HG02798 (cell line): ENCODE data around the gene SLK.

Source experiments
- ATAC-seq: cut with Tn5 transposase; IDR thresholded peaks from one replicate; pipeline ENCODE4 v1.9.1; 2021; ENCODE audit warnings: mild to moderate bottlenecking; ENCODE audit not compliant: unreplicated experiment, poor library complexity

SLK gene

GRCh38 chr10:103985726-103986125, 18.8 kb downstream of the SLK start:
- no peak for ATAC-seq

DNA sequence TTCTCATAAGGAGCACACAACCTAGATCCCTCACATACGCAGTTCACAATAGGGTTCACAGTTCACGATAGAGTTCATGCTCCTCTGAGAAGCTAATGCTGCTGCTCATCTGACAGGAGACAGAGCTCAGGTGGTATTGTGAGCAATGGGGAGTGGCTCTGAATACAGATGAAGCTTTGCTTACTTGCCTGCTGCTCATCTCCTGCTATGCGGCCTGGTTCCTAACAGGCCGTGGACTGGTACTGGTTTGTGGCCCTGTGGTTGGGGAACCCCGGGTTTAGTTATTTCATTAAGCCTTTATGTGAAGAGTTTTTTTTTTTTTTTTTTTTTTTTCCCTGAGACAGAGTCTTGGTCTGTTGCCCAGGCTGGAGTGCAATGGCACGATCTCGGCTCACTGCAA, 19.4 kb downstream of the SLK start:
- no peak for ATAC-seq

GRCh38 chr10:103990121-103990520, 23.2 kb downstream of the SLK start:
- ATAC-seq: no peak

DNA sequence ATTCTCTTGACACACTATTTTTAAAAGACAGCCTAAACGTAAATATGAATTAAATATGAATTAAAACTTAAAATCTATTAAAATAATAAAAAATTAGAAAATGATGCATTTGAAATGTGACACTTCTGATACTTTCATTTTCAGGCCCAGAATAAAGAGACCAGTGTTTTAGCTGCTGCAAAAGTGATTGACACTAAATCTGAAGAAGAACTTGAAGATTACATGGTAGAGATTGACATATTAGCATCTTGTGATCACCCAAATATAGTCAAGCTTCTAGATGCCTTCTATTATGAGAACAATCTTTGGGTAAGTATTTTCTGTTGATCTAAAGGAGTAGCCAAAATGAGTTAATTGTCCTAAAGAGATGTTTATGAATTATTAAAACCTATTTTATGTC, 23.6 kb downstream of the SLK start:
- no peak for ATAC-seq

DNA sequence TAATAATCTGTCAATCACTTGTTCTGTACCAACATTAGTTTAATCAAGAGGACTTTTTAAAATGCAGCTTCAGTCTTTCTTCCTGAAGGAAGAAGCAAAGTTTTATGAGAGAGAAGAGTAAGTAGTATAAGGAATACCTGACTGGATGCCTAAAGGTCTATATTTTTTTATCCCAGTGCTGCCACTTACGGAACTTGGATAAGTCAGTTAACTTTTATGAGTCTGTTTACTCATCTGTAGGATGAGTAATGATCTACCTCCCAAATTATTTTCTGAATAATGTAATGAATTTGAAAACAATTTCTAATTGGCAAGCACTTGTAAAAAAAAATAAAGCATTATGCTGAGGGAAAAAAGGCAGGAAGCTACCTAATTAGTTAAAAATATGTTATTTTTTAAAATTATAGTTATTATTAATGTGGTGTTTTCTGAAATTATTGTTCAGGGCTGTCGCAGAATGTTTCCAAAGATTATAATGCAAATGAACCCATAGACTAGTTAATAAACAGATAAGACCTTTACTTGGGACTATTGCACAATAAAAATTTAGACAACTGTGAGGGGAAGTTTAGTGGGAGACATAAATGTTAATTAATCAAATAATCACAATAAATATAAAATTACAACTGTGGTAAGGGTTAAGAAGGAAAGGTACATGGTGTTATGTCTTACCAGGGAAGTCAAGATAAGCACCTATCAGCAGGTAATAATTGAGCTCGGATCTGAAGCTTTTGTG, 24.6 kb downstream of the SLK start:
- ATAC-seq: no peak

DNA sequence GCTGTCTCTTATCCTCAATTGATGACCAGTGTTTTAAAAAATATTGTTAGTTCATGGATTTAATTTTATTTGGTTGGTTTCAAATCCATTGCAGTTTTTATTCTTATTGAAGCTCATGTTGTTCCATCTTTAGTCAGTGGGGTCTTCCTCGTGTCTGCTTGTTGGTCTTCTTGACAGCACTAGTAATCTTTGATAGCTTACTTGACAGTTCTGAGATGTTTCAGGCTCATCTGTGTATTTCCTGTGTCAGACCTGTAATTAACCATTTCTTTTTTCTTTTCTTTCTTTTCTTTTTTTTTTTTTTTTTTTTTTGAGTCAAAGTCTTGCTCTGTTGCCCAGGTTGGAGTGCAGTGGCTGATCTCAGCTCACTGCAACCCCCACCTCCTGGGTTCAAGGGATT, 28.2 kb downstream of the SLK start:
- ATAC-seq: no peak

GRCh38 chr10:103998805-103999204, 31.9 kb downstream of the SLK start:
- ATAC-seq: no peak

GRCh38 chr10:104002911-104003310, 36.0 kb downstream of the SLK start:
- no peak for ATAC-seq

- no peak for ATAC-seq
Observed at GRCh38 chr10:104005172-104005863, 38.4 kb downstream of the SLK start.

- ATAC-seq: no peak
Observed at GRCh38 chr10:104011904-104012303, 45.0 kb downstream of the SLK start.

DNA sequence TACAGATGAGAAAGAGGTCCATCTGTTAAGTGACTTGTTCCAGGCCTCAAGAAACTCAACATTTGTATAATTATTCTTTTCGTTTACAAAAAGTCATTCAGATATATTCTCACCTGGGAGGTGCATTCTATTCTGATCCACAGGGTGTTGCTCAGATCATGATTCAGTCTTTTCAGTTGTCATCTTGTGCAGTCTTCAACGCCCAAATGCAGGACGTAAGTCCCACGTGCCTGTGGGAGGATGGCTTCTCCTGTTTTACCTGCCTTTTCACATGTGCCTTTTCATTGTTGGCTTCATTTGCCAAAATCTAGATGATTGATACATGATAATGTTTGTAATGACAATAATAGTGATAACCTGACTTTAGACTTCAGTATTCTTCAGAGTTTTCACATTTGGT, 46.5 kb downstream of the SLK start:
- no peak for ATAC-seq

GRCh38 chr10:104014176-104014575, 47.2 kb downstream of the SLK start:
- ATAC-seq: no peak

- ATAC-seq: no peak
Observed at GRCh38 chr10:104016661-104017060, 49.7 kb downstream of the SLK start.

- no peak for ATAC-seq
Observed at GRCh38 chr10:104018471-104018870, 51.5 kb downstream of the SLK start.

GRCh38 chr10:104020020-104020419, 53.1 kb downstream of the SLK start:
- ATAC-seq: no peak

- no peak for ATAC-seq
Observed at GRCh38 chr10:104021246-104021645, 54.3 kb downstream of the SLK start.

DNA sequence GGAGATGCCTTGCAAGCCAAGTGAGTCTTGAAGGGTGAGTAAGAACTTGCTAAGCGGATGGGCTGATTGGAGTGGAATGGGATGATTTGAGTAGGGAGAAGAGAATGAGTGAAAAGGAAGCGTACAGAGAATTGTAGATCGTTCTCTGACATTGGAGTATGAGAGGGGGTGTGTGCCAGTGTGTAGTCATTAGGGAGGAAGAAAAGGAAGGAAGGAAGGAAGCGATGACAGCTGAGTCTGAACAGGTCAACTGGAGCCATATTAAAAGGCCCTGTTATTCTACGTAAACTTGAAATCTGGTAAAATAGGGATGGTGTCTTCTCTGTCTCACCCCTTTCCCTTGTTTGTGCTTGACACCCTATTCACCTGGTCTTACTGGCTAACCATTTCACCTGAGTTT, 55.1 kb downstream of the SLK start:
- no peak for ATAC-seq

DNA sequence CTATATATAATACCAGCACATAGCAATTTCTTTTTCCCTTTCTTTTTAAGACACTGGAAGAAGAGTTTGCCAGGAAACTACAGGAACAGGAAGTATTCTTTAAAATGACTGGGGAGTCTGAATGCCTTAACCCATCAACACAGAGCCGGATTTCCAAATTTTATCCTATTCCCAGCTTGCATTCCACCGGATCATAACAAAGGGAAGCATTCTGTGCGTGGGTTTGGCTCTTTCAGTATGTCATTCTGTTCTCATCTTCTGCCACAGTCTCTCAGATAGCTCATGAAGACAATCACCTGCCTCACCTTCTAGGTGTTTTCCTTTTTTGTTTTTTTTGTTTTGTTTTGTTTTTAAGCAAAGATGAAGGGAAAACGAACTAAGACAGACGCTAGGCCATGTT, 58.6 kb downstream of the SLK start:
- ATAC-seq: no peak

- no peak for ATAC-seq
Observed at GRCh38 chr10:104026762-104027161, 59.8 kb downstream of the SLK start.

DNA sequence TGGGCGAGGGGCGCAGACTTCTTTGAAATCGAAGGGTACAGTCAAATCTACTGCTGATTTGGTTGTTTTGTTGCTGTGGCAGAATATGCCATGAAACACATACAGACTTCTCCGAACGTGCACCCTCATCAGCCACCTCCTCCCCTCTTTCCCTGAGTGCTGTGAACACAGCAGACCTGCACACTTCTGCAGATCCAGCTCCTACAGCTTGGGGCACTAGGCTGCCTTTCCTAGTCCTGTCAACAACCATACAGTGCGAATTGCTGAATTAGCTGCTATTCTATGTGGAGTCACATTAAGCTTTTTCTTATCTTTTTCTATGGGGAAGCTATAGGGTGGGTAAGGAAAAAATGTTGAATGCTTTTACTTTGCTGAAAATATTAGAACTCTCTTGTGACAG, 61.2 kb downstream of the SLK start:
- no peak for ATAC-seq

DNA sequence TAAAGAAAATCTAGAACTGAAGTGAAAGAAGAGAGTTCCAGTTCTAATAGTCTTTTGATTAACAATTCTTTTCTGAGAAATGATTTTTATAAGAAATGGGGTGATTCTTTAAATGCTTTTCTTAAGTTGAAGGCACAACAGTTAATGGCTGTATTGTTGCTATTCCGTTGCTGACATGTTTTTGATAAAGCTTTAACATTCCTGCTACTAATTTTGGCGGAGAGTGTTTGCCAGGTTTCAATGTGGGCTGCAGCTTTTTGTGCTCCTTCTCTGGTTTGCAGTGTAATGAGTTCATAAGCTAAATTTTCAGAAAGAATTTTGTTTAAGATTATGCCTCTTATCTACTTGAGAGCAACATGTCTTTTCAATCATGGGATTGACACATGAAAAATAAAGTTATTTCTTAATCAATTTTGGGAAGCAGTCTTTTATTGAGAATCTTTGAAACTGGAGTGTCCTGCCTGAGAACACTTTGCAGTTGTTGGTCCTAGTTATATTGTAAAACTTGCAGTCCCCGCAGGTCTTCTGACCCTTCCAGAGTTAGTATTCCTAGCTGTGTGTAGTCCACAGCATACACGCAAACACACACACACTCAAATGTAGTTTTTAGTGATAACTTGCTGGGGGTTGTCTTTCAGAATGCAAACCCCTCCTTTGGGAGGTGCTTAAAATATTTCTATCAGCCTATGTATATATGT, 62.0 kb downstream of the SLK start:
- no peak for ATAC-seq

GRCh38 chr10:104029521-104029860, 62.6 kb downstream of the SLK start:
- ATAC-seq: no peak
